Amygdala (tissue), 56 donors: ENCODE measurements around the gene PPP1R1A.

ENCODE experiments used
- DNase-seq, 56 donors: peaks; one replicate each; lab custom pipeline; 2025; lab: John Stamatoyannopoulos, UW

The PPP1R1A gene

GRCh38 chr12:54543526-54543925 is 44.9 kb downstream of the PPP1R1A start:
- no peak for DNase-seq

- DNase-seq: no peak
Measured at GRCh38 chr12:54541751-54542290, 46.6 kb downstream of the PPP1R1A start.

GRCh38 chr12:54538136-54538700 is 50.2 kb downstream of the PPP1R1A start:
- DNase-seq: no peak

GRCh38 chr12:54535474-54535873 is 53.0 kb downstream of the PPP1R1A start:
- DNase-seq: no peak

GRCh38 chr12:54529581-54529980 is 58.9 kb downstream of the PPP1R1A start:
- DNase-seq: no peak
